H1 (cell line): ENCODE measurements around the gene TTYH2. TPM values are rescaled to one million over a fixed set of nuclear protein-coding genes. Genes with fewer than 3 reads are reported as not detected.

Experiments used
- CTCF ChIA-PET: fragments of 300-600 bp; sonication (Branson Sonifier 250); formaldehyde crosslinking; loops from one replicate; lab custom pipeline; 2021; ENCODE audit not compliant: partially characterized antibody; lab: Charles Lee
- POLR2A ChIA-PET: fragments of 300-600 bp; sonication (Branson Sonifier 250); formaldehyde crosslinking; loops from one replicate; lab custom pipeline; 2021; ENCODE audit warnings: inconsistent platforms; ENCODE audit not compliant: partially characterized antibody; lab: Charles Lee
- DNase-seq, 2 experiments: peaks; one replicate each; pipeline versions ENCODE4 v3.0.0 to v3.0.0-alpha.2; 2010 to 2022; ENCODE audit warnings: low spot score in 2 of 2, low read depth in 1 of 2, mixed read lengths in 1 of 2
- FAIRE-seq: peaks from 2 replicates; lab custom pipeline; 2011; peaks lifted over from hg19 to GRCh38; lab: Jason Lieb, UNC
- H2AFZ ChIP-seq: 2 replicates; pipeline ENCODE4 v1.8.1; 2012; ENCODE audit warnings: low read length, inconsistent platforms
- H2AK5ac ChIP-seq: 2 replicates; pipeline ENCODE4 v1.6.1; 2013; ENCODE audit warnings: low read depth, low read length
- H2BK120ac ChIP-seq: replicated peaks from 2 replicates; pipeline ENCODE3; 2013; ENCODE audit warnings: low read depth, low read length, inconsistent platforms
- H2BK12ac ChIP-seq: 2 replicates; pipeline ENCODE4 v1.6.1; 2013; ENCODE audit warnings: low read depth, low read length
- H2BK15ac ChIP-seq: 2 replicates; pipeline ENCODE4 v1.6.1; 2013; ENCODE audit warnings: low read length
- H2BK20ac ChIP-seq: 2 replicates; pipeline ENCODE4 v1.6.1; 2013; ENCODE audit warnings: low read length
- H2BK5ac ChIP-seq: 2 replicates; pipeline ENCODE4 v1.6.1; 2013; ENCODE audit warnings: low read depth, low read length
- H3K14ac ChIP-seq: 2 replicates; pipeline ENCODE4 v1.6.1; 2013; ENCODE audit warnings: inconsistent platforms; ENCODE audit not compliant: insufficient read length
- H3K18ac ChIP-seq: 2 replicates; pipeline ENCODE4 v1.6.1; 2013; ENCODE audit warnings: low read length; ENCODE audit errors: extremely low read depth
- H3K23ac ChIP-seq: 2 replicates; pipeline ENCODE4 v1.6.1; 2013; ENCODE audit warnings: inconsistent platforms; ENCODE audit not compliant: insufficient read length
- H3K23me2 ChIP-seq: 2 replicates; pipeline ENCODE4 v1.6.1; 2013; ENCODE audit warnings: low read depth, low read length
- H3K27ac ChIP-seq: 2 replicates; pipeline ENCODE4 v1.6.1; 2011; ENCODE audit warnings: low read depth, low read length, inconsistent platforms
- H3K27me3 ChIP-seq, 4 experiments: replicated peaks in 1 of 4; 1 replicate in 1 of 4; 2 replicates in 3 of 4; pipeline versions ENCODE4 v1.6.1 to v1.8.1; 2011 to 2013; ENCODE audit warnings: low read length in 3 of 4, mild to moderate bottlenecking in 3 of 4, inconsistent platforms in 2 of 4, mixed read lengths in 2 of 4, moderate library complexity in 1 of 4; ENCODE audit not compliant: control insufficient read depth in 3 of 4, insufficient read depth in 3 of 4; ENCODE audit errors: extremely low read depth in 1 of 4
- H3K36me3 ChIP-seq, 4 experiments: 2 replicates each; pipeline versions ENCODE4 v1.6.1 to v1.8.1; 2011 to 2013; ENCODE audit warnings: mild to moderate bottlenecking in 4 of 4, low read length in 3 of 4, moderate library complexity in 2 of 4, control low read depth in 1 of 4, inconsistent platforms in 1 of 4; ENCODE audit not compliant: insufficient read depth in 4 of 4, control insufficient read depth in 2 of 4
- H3K4ac ChIP-seq: replicated peaks from 2 replicates; pipeline ENCODE3; 2013; ENCODE audit warnings: low read length, low read depth, mixed read lengths, inconsistent platforms; ENCODE audit not compliant: insufficient read length
- H3K4me1 ChIP-seq, 4 experiments: replicated peaks in 1 of 4; 1 replicate in 1 of 4; 2 replicates in 3 of 4; pipeline versions ENCODE4 v1.6.1 to v1.8.1; 2011 to 2013; ENCODE audit warnings: low read length in 3 of 4, inconsistent platforms in 2 of 4, mixed read lengths in 1 of 4; ENCODE audit not compliant: insufficient read depth in 4 of 4, control insufficient read depth in 3 of 4
- H3K4me2 ChIP-seq, 2 experiments: 2 replicates each; pipeline versions ENCODE4 v1.6.1 to v1.8.1; 2011 to 2013; ENCODE audit warnings: low read depth in 2 of 2, low read length in 2 of 2, control low read depth in 1 of 2, inconsistent platforms in 1 of 2, mild to moderate bottlenecking in 1 of 2; ENCODE audit not compliant: insufficient read depth in 1 of 2
- H3K4me3 ChIP-seq, 4 experiments: fragments of 200-600, 300-600 bp in 1 of 4; sonication (generic), shearing (Covaris generic), sonication (Bioruptor Twin) in 1 of 4; 2 replicates each; pipeline versions ENCODE4 v1.5.1 to v1.8.1; 2011 to 2016; ENCODE audit warnings: low read length in 4 of 4, low read depth in 3 of 4, control low read depth in 2 of 4, inconsistent platforms in 2 of 4, mild to moderate bottlenecking in 2 of 4, mixed read lengths in 1 of 4, moderate library complexity in 1 of 4; ENCODE audit not compliant: insufficient read depth in 2 of 4; ENCODE audit errors: extremely low read depth in 1 of 4
- H3K56ac ChIP-seq: replicated peaks from 2 replicates; pipeline ENCODE3; 2013; ENCODE audit warnings: low read depth, mild to moderate bottlenecking, mixed read lengths, low read length, inconsistent platforms; ENCODE audit not compliant: insufficient read length
- H3K79me1 ChIP-seq: 2 replicates; pipeline ENCODE4 v1.6.1; 2013; ENCODE audit warnings: low read depth, low read length, control low read depth
- H3K79me2 ChIP-seq, 2 experiments: 2 replicates each; pipeline versions ENCODE4 v1.6.1 to v1.8.1; 2012 to 2013; ENCODE audit warnings: low read length in 2 of 2, mild to moderate bottlenecking in 2 of 2, inconsistent platforms in 1 of 2; ENCODE audit not compliant: insufficient read depth in 2 of 2, control insufficient read depth in 1 of 2
- H3K9ac ChIP-seq, 4 experiments: replicated peaks in 1 of 4; 1 replicate in 1 of 4; 2 replicates in 3 of 4; pipeline versions ENCODE4 v1.6.1 to v1.8.1; 2011 to 2013; ENCODE audit warnings: low read depth in 3 of 4, low read length in 3 of 4, control low read depth in 2 of 4, mild to moderate bottlenecking in 2 of 4, moderate library complexity in 2 of 4, inconsistent platforms in 1 of 4; ENCODE audit errors: extremely low read depth in 1 of 4
- H3K9me3 ChIP-seq, 2 experiments: 2 replicates each; pipeline versions ENCODE4 v1.6.1 to v1.8.1; 2012 to 2013; ENCODE audit warnings: mild to moderate bottlenecking in 2 of 2, moderate library complexity in 2 of 2, control low read depth in 1 of 2, inconsistent platforms in 1 of 2, low read depth in 1 of 2, low read length in 1 of 2, mixed read lengths in 1 of 2; ENCODE audit not compliant: insufficient read depth in 2 of 2
- H4K20me1 ChIP-seq, 2 experiments: replicated peaks in 1 of 2; 2 replicates each; pipeline versions ENCODE3 to v1.8.1; 2011 to 2013; ENCODE audit warnings: inconsistent platforms in 2 of 2, low read length in 2 of 2, mild to moderate bottlenecking in 1 of 2; ENCODE audit not compliant: insufficient read depth in 2 of 2, control insufficient read depth in 1 of 2
- H4K5ac ChIP-seq: 2 replicates; pipeline ENCODE4 v1.6.1; 2013; ENCODE audit warnings: low read length, low read depth, mixed read lengths, inconsistent platforms; ENCODE audit not compliant: insufficient read length
- H4K8ac ChIP-seq: 2 replicates; pipeline ENCODE4 v1.8.0; 2013; ENCODE audit warnings: mild to moderate bottlenecking, moderate library complexity, low read length, inconsistent platforms; ENCODE audit not compliant: insufficient read depth; ENCODE audit errors: extremely low read depth
- H4K91ac ChIP-seq: replicated peaks from 2 replicates; pipeline ENCODE3; 2013; ENCODE audit warnings: low read length, mixed read lengths, inconsistent platforms; ENCODE audit not compliant: insufficient read length
- CBX5 ChIP-seq: fragments of 300-800, 300-1000 bp; sonication (generic); IDR thresholded peaks from 2 replicates; pipeline ENCODE4 v1.7.1; 2016; ENCODE audit warnings: antibody characterized with exemption, low read length, low read depth
- CHD1 ChIP-seq: IDR thresholded peaks from 2 replicates; pipeline ENCODE4 v1.6.1; 2012; ENCODE audit warnings: low read depth, low read length, improper control_type of control experiment
- JUND ChIP-seq: IDR thresholded peaks from 2 replicates; pipeline ENCODE4 v1.6.1; 2011; ENCODE audit warnings: mild to moderate bottlenecking, improper control_type of control experiment, low read length
- NANOG ChIP-seq: IDR thresholded peaks from 2 replicates; pipeline ENCODE4 v1.6.1; 2011; ENCODE audit warnings: low read length, low read depth, mild to moderate bottlenecking, inconsistent platforms; ENCODE audit not compliant: insufficient read depth, poor library complexity, severe bottlenecking
- RXRA ChIP-seq: IDR thresholded peaks from 2 replicates; pipeline ENCODE4 v1.6.1; 2011; ENCODE audit warnings: low read depth, mild to moderate bottlenecking, low read length, moderate library complexity; ENCODE audit not compliant: insufficient read depth
- TAF1 ChIP-seq: IDR thresholded peaks from 2 replicates; pipeline ENCODE4 v1.6.1; 2011; ENCODE audit warnings: mild to moderate bottlenecking, low read depth, low read length
- TBP ChIP-seq: IDR thresholded peaks from 2 replicates; pipeline ENCODE4 v1.6.1; 2011; ENCODE audit warnings: low read depth, low read length, improper control_type of control experiment
- TCF12 ChIP-seq: IDR thresholded peaks from 2 replicates; pipeline ENCODE4 v1.6.1; 2011; ENCODE audit warnings: low read depth, mild to moderate bottlenecking, low read length
- USF2 ChIP-seq: IDR thresholded peaks from 2 replicates; pipeline ENCODE4 v1.6.1; 2011; ENCODE audit warnings: low read length, improper control_type of control experiment
- WGBS, 2 experiments: shearing (Covaris generic) in 1 of 2; methylation state at CpG; one replicate each; pipeline versions ENCODE4 v1.1.6 to v1.1.7; 2013 to 2015; ENCODE audit warnings: low lambda C conversion rate in 2 of 2, mixed read lengths in 2 of 2, inconsistent platforms in 1 of 2, low coverage in 1 of 2, missing lambda C conversion rate in 1 of 2; ENCODE audit not compliant: insufficient replicate concordance in 2 of 2, insufficient coverage in 1 of 2, insufficient read length in 1 of 2; ENCODE audit errors: extremely low coverage in 1 of 2, missing lambda C conversion rate in 1 of 2; 5-methylcytosine and 5-hydroxymethylcytosine counted together
- polyA plus RNA-seq, 7 experiments: library from polyadenylated mRNA; depleted of rRNA in 3 of 7; stranded (reverse) in 5 of 7; unstranded in 2 of 7; fragments of >200 nt in 5 of 7; fragments of 200-250 nt in 2 of 7; gene quantifications; 1 replicate in 5 of 7; 2 replicates in 1 of 7; 4 replicates in 1 of 7; pipeline versions ENCODE4 v1.2.1 to v1.2.3, GENCODE V29; 2011 to 2013; ENCODE audit warnings: missing spikeins in 2 of 7, mixed read lengths in 2 of 7
- total RNA-seq: library from RNA; stranded (reverse); fragmentation: NEBNext Ultra II Directional; extraction: Animal tissue kit (Norgen Biotek cat#: 25700); gene quantifications from 2 replicates; pipeline ENCODE4 v1.2.1, GENCODE V29; 2021

The TTYH2 gene
- total and polyA plus RNA-seq, 2 of the 8 experiments (the other 6 are each of a cell fraction or from before 2014, with no cell fraction given) = 3.2 to 9.2 TPM

GRCh38 chr17:74210191-74211140 is 2.9 kb upstream of the TTYH2 start:
- peak overlapping the region; percentile 48; the same call in 1 of the 2 replicates for H2BK5ac ChIP-seq
- no peak overlapping the region for H2BK12ac ChIP-seq
- H4K8ac ChIP-seq = no peak overlapping the region
- ChIA-PET POLR2A (interaction anchor here (0.7 to 6.9 kb wide), 25 partner anchors 7 to 269 kb away, joined by 3 to 61 read pairs (median 4); no protein-coding TSS in a partner anchor), CTCF (interaction anchor here (0.6 to 1.9 kb wide), 14 partner anchors 8 to 150 kb away, joined by 3 to 7 read pairs (median 4); partner anchors contain the start of gene BTBD17)
- H3K14ac ChIP-seq = no peak overlapping the region
- H3K4me2 ChIP-seq = peak overlapping the region; percentile 84
- H3K56ac ChIP-seq = no peak overlapping the region
- no peak overlapping the region for H3K4ac ChIP-seq
- no peaks in the 10 kb centered on the region for H3K9me3 ChIP-seq
- peak overlapping the region; percentile 26 for H4K5ac ChIP-seq
- H3K23me2 ChIP-seq = peaks cover 21% of the 10 kb centered on the region
- H3K23ac ChIP-seq = no peak overlapping the region
- peak overlapping the region; percentile 25; the same call in 1 of the 2 replicates for H3K18ac ChIP-seq
- H2BK20ac ChIP-seq = no peak overlapping the region
- 46% methylated on average over 18 of the region's 18 CpGs; no CpG with 5 or more reads in 1 of the 2 experiments for WGBS, 2 experiments
- no peak overlapping the region for H2AFZ ChIP-seq
- peak in 1 of 2 experiments; percentile 84 for DNase-seq
- peaks cover 7 to 29% of the 10 kb centered on the region in 2 experiments for H3K79me2 ChIP-seq
- H2BK120ac ChIP-seq = no peak overlapping the region
- peaks cover 38 to 46% (median 42%) of the 10 kb centered on the region in 4 experiments for H3K36me3 ChIP-seq
- H3K4me1 ChIP-seq = peaks cover 10 to 26% (median 21%) of the 10 kb centered on the region in 4 experiments
- peaks cover 2 to 20% (median 11%) of the 10 kb centered on the region in 4 experiments; a peak in 6 of 7 replicates for H3K27me3 ChIP-seq
- no peak overlapping the region for H2AK5ac ChIP-seq
- H2BK15ac ChIP-seq = no peak overlapping the region
- peak overlapping the region; percentile 60; the same call in 1 of the 2 replicates for H3K27ac ChIP-seq
- H3K79me1 ChIP-seq = peaks cover 2% of the 10 kb centered on the region
- H3K9ac ChIP-seq = peak overlapping the region in 2 of 4 experiments; percentile 66 to 68; a peak in 4 of 7 replicates
- H3K4me3 ChIP-seq = peak overlapping the region in 3 of 4 experiments; percentile 20 to 62 (median 36); a peak in 5 of 8 replicates
- H4K20me1 ChIP-seq = peaks cover 27 to 33% of the 10 kb centered on the region in 2 experiments
- no peak overlapping the region for H4K91ac ChIP-seq
- FAIRE-seq = peak; percentile 62
- TF ChIP-seq CHD1 (no peak), NANOG (no peak), RXRA (no peak), TAF1 (no peak), TBP (no peak), CBX5 (no peak), JUND (no peak), TCF12 (no peak), USF2 (no peak)
